Measurements from ENCODE around the gene CMSS1.

The CMSS1 gene

GRCh38 chr3:100175637-100176280 is 358.1 kb downstream of the CMSS1 start:
- Histone ChIP-seq H3K4me3 (ENCODE audit: low read length) (no peak overlapping the region), H3K9me3 (replicated peaks; ENCODE audit: insufficient read depth, low read length) (no peaks in the 10 kb centered on the region), H3K27me3 (replicated peaks; ENCODE audit: insufficient read depth, low read length) (no peaks in the 10 kb centered on the region), H3K79me2 (ENCODE audit: low read length) (no peaks in the 10 kb centered on the region), H2AFZ (ENCODE audit: low read length) (no peak overlapping the region), H3F3A (ENCODE audit: insufficient read depth, low read length) (no peaks in the 10 kb centered on the region), H3K36me3 (replicated peaks; ENCODE audit: insufficient read depth, low read length) (peaks cover 5% of the 10 kb centered on the region; the same call in 1 of the 2 replicates), H3K4me1 (ENCODE audit: low read length) (no peaks in the 10 kb centered on the region), H3K9me2 (replicated peaks; ENCODE audit: insufficient read depth, low read length) (no peaks in the 10 kb centered on the region), H3K27ac (ENCODE audit: low read length) (no peak overlapping the region), H3K9ac (ENCODE audit: low read length) (no peak overlapping the region), H3K4me2 (ENCODE audit: low read depth, low read length) (no peak overlapping the region), H4K20me1 (ENCODE audit: insufficient read depth, low read length) (no peaks in the 10 kb centered on the region)
- TF ChIP-seq EZH2phosphoT487 (IDR thresholded peaks at IDR 0.05; ENCODE audit: low read length) (no peak), CTCF (IDR thresholded peaks at IDR 0.05; ENCODE audit: low read length) (no peak), EZH2 (optimal IDR thresholded peaks at IDR 0.05; ENCODE audit: low read depth, low read length) (no peak)
- no peak for DNase-seq

GRCh38 chr3:100179692-100180349 is 362.2 kb downstream of the CMSS1 start:
- H3K9ac ChIP-seq (ENCODE audit: low read length) = no peak overlapping the region
- no peaks in the 10 kb centered on the region for H3F3A ChIP-seq (ENCODE audit: insufficient read depth, low read length)
- no peak overlapping the region for H3K27ac ChIP-seq (ENCODE audit: low read length)
- H4K20me1 ChIP-seq (ENCODE audit: insufficient read depth, low read length) = no peaks in the 10 kb centered on the region
- H3K4me2 ChIP-seq (ENCODE audit: low read depth, low read length) = no peak overlapping the region
- H3K36me3 ChIP-seq (replicated peaks; ENCODE audit: insufficient read depth, low read length) = peaks cover 5% of the 10 kb centered on the region; the same call in 1 of the 2 replicates
- DNase-seq = no peak
- H3K4me3 ChIP-seq (ENCODE audit: low read length) = no peak overlapping the region
- no peaks in the 10 kb centered on the region for H3K9me3 ChIP-seq (replicated peaks; ENCODE audit: insufficient read depth, low read length)
- no peaks in the 10 kb centered on the region for H3K9me2 ChIP-seq (replicated peaks; ENCODE audit: insufficient read depth, low read length)
- no peak overlapping the region for H2AFZ ChIP-seq (ENCODE audit: low read length)
- TF ChIP-seq EZH2 (optimal IDR thresholded peaks at IDR 0.05; ENCODE audit: low read depth, low read length) = no peak
- TF ChIP-seq CTCF (IDR thresholded peaks at IDR 0.05; ENCODE audit: low read length) = no peak
- TF ChIP-seq EZH2phosphoT487 (IDR thresholded peaks at IDR 0.05; ENCODE audit: low read length) = no peak
- H3K27me3 ChIP-seq (replicated peaks; ENCODE audit: insufficient read depth, low read length) = no peaks in the 10 kb centered on the region
- H3K79me2 ChIP-seq (ENCODE audit: low read length) = no peaks in the 10 kb centered on the region
- no peaks in the 10 kb centered on the region for H3K4me1 ChIP-seq (ENCODE audit: low read length)

- Histone ChIP-seq H4K20me1 (ENCODE audit: insufficient read depth, low read length) (no peaks in the 10 kb centered on the region), H3K9me2 (replicated peaks; ENCODE audit: insufficient read depth, low read length) (no peaks in the 10 kb centered on the region), H3K4me2 (ENCODE audit: low read depth, low read length) (no peak overlapping the region), H3K4me3 (ENCODE audit: low read length) (no peak overlapping the region), H2AFZ (ENCODE audit: low read length) (no peak overlapping the region), H3K9me3 (replicated peaks; ENCODE audit: insufficient read depth, low read length) (no peaks in the 10 kb centered on the region), H3K36me3 (replicated peaks; ENCODE audit: insufficient read depth, low read length) (peaks cover 2% of the 10 kb centered on the region; the same call in 1 of the 2 replicates), H3K27me3 (replicated peaks; ENCODE audit: insufficient read depth, low read length) (no peaks in the 10 kb centered on the region), H3K79me2 (ENCODE audit: low read length) (no peaks in the 10 kb centered on the region), H3K4me1 (ENCODE audit: low read length) (no peaks in the 10 kb centered on the region), H3K9ac (ENCODE audit: low read length) (no peak overlapping the region), H3K27ac (ENCODE audit: low read length) (no peak overlapping the region), H3F3A (ENCODE audit: insufficient read depth, low read length) (no peaks in the 10 kb centered on the region)
- TF ChIP-seq EZH2phosphoT487 (IDR thresholded peaks at IDR 0.05; ENCODE audit: low read length) (no peak), EZH2 (optimal IDR thresholded peaks at IDR 0.05; ENCODE audit: low read depth, low read length) (no peak), CTCF (IDR thresholded peaks at IDR 0.05; ENCODE audit: low read length) (no peak)
- no peak for DNase-seq
Observed at GRCh38 chr3:100183608-100184125, 366.0 kb downstream of the CMSS1 start.

Measured in MM.1S (cell line).